HG02571 (cell line): ENCODE data around the gene GATA3.
A peak's percentile ranks its signal among the peaks of the same experiment; 100 is the strongest.

Source experiments
- ATAC-seq: cut with Tn5 transposase; IDR thresholded peaks from one replicate; pipeline ENCODE4 v1.9.1; 2021; ENCODE audit warnings: mild to moderate bottlenecking, moderate library complexity; ENCODE audit not compliant: unreplicated experiment

The GATA3 gene

DNA sequence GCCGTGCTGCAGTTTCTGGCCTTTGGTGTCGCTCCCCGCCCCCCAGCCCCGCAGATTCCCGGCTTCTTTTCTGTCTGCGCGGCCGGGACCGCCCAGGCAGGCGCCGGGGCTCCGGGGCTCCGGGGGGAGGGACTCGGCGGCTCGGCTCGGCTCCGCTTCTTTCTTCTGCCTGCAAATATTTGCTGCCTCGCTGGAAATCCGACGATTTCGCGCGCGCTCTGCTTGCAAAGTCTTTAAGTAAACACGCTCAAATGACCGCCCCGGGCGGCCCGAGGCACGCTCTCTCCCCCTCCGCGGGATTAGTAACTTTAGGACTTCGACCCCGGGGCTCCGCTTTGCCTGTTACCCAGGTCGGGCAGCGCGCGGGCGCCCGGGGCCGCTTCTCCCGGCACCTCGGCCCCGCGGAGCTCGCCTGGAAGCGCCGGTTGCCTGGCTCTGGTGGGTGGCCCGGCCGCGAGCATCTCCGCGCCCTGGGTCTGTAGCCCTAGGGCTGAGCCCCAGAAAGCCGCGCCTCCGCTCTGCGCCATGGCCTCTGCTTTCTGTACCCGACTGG is 3.9 kb upstream of the GATA3 start:
- ATAC-seq, result no peak

DNA sequence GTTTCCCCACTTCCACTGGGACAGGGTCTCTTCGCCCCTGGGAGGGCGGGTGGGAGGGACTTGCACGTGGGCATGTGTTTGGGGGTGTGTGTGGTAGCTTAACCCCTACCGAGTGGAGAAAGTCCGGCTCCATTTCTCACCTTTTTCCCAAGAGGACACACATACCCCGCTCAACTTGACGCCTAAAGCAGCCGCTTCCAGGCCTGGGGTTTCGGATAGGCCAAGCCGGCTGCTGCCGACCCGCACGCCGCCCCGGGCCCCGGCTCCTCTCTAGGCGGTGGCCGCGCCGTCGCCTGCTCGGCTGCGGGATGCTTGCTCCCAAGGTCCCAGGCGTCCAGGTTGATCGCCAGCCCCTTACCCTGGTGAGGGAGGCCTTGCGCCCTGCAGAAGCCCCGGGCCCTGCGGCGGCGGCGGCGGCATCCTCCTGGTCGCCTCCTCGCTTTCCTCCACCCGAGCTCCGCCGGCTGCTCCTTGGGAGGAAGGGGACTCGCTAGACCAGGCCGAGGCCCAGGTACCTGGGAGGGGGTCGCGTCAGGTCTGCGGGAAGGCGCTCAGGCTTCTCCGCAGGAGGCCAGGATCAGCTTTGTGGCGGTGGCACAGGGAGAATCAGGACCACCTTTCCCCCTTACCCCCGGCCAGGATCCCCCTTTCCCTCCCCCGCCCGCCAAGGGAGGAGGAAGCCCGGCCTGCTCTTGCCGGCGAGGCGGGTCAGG is 3.2 kb upstream of the GATA3 start:
- ATAC-seq, result no peak

DNA sequence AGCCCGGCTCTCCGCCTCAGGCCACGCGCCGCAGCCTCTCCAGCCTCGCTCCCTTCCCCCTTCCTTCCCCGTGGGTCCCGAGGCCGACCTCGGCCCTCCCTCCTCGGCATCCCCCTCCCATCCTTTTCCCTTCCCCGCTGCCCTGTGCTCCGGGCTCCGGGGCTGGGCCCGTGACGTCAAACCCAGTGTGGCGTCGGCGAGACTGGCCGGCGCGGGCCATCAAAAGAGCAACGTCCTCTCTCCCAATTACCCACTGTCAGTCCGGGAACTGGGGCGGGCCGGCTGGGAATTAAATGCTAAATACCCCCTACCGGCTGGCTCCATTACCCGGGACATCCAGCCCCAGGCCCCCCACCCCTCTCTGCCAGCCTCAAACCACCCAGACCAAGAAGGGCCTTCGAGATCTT is 2.6 kb upstream of the GATA3 start:
- ATAC-seq, result no peak

DNA sequence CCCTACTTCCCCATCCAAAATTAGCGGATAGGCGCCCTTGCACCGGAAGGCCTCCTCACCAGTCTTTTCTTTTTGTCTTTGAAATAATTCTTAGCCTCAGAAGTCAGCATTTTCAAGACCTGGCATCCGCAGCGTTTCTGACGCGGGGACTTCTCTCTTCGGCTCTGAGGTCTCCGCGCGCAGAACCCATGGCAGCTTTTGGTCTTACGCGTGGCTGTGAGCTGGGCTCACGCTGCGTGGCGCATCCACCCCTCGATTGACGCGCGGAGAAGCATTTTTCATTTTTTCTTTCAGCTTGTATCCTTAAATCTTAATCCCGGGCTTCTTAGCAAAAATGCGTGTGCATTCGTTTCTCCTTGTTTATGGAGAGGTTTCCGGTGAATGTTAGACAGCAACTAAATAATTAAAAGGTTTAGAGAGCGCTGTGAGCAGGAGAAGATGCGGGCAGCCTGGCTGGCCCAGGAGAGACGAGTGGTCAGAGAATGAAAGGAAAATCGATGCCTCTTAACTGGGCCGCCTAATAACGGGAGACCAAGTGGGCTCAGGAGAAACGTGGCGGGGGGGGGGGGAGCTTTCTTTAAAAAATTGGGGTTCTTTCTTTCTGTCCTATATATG is 2.0 kb upstream of the GATA3 start:
- ATAC-seq, result no peak

DNA sequence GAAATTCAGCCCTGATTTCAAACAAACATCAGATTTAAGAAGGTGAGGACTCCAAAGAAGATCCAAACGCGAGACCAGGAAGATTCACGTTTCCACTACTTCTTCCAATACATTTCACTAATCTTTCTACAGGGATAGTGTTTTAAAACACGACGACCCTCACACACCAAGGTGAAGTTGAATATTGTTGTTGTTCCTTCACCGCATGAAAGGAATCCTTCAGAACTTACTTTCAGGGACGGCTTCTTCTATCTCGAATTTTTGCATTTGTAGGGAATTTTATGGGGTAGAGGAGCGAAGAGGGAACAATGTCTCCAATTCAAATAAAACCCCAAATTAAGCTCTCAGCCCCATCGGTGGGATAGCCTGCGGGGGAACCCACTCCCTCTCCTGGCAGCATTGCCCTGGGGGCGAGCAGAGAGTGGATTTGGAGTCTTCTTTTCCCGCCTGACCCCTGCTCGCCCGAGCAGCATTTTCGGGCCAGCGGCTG is 1.5 kb upstream of the GATA3 start:
- ATAC-seq, result no peak

DNA sequence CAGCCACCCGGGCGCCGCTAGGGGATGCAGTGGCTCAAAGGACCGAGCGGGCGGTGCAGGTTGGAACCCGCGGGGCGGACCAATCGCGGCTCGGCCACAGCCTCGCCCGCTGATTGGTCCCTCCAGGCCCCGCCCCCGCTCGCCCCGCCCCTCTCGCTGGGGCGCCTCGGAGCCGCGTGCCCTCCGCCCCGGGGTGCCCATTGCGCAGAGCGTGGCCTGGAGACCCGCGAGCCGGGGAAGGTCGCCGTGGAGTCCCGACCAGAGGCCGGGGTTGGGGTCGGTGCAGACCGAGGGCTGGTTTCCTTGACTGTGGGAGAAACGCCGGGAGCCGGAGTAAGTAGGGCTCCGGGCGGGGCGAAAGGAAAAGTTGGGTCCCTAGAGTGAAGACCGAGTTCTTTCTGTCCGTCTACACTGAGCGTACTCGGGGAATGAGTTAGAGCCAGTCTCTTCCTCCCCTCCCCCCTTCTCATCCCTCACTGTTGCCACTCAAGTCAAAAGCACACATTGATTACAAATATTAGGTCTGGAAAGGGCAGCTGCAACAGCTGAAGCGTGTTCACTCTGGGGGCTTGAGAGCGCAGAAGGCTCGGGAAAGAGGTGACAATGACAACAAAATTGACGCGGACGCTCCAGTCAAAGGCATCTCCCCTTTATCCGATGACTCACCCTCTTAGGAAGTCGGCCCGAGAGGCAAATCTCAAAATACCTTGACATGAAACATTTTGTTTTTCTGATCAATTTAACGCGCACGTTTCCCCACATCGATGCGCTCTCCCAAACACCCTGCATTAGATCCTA is 843 bp upstream of the GATA3 start:
- ATAC-seq, result peak; percentile 50

DNA sequence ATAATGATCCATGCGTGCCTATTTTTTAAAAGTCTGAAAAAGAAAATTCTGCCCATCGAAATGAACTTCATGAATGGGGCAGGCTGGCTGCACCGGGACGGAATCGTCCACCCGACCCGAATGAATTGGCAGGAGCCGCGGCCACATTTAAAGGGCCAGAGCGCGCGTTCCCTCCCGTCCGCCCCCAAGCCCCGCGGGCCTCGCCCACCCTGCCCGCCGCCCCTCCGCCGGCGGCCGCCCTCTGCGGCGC is 319 bp upstream of the GATA3 start:
- ATAC-seq, result peak; percentile 16

DNA sequence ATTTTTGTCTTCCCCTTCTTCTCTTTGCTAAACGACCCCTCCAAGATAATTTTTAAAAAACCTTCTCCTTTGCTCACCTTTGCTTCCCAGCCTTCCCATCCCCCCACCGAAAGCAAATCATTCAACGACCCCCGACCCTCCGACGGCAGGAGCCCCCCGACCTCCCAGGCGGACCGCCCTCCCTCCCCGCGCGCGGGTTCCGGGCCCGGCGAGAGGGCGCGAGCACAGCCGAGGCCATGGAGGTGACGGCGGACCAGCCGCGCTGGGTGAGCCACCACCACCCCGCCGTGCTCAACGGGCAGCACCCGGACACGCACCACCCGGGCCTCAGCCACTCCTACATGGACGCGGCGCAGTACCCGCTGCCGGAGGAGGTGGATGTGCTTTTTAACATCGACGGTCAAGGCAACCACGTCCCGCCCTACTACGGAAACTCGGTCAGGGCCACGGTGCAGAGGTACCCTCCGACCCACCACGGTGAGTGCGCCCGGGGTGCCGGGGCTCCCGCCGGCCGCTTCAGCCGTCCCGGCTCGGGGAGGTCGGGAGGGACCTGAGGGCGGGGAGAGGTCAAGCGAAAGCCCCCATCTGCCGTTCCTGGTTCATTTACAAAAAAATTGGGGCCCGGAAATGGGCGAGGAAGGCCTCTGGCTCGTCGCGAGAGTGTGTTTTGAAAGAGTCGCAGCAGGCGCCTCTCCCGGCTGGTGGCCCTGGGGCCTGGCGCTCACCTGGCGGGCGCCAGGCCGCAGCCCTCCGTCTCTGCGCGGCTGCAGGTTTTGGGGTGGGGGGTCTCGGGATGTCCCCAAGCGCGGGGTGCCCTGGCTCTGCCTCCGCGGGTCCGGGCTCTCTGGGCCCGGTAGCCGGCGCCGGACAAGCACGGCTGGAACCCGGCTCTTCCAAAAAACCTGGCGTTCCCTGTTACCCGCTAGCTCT is 1.2 kb downstream of the GATA3 start:
- ATAC-seq, result no peak

DNA sequence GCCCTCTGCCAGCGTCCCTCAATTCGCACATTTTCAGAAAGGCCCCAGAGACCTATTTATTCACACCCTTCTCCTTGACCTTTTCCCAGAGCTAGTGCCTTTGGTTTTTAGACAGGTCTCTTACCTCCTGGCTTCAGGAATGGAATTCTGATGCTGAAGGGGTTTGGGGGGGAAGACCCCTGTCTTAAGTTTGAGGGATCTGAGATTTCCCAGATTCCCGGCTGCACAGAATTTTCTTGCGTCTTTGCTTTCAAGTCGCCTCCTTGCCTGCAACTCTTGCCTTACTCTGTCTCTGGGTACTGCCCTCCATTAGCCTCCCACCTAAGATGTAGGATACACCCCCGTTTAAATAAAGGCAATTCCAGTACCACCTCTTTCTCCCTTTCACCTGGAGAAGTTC is 1.9 kb downstream of the GATA3 start:
- ATAC-seq, result no peak

DNA sequence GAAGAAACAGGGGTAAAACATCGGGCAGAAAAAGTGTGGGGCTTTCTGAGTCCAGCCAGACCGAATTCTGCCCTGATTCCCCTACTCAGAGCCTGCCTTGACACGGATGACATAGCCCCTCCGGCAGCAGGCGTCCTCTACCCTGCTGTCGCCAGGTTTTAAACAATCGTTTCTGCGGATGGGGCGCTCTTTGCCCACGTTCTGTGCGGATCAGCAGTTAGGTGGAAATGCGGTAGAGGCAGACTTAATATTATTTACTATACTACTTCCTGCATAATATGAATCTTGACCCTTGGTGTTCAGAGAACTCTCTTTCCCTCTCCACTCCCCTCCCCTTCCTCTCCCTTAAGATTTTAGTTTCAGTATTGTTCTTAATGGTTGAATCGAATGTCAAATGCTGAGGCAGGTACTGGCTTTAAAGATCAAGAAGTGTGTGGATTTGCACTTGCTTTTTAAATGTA is 2.4 kb downstream of the GATA3 start:
- ATAC-seq, result no peak

DNA sequence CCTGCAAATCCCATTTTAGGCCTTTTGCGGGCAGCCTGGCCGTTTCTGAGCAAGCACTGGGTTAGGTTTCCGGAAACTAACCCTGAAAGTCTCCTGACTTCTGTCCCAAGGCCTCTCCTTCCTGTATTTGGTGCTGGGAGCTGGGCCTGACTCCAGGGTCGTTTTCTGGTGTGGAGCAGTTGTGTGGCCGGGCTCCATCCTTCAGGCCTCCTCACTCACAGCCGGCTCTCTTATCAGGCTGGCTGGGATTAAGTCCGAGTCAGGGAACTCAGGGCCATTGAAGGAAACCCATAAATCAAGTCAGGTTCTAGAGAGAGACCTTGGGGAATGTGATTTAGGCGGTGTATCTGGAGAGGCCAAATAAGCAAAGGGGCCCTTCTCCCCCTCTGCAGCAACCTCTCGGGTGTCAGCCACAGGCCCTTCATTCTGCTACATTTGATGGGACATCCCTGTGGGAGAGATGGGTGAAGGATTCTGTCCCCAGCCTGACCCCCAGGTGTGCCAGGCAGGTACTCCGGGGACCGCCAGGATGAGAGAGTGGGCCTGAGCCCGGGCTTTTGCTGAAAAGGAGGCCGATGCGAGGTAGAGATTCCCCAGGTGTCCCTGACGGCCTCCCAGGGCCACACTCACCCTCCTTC is 3.3 kb downstream of the GATA3 start:
- ATAC-seq, result no peak

DNA sequence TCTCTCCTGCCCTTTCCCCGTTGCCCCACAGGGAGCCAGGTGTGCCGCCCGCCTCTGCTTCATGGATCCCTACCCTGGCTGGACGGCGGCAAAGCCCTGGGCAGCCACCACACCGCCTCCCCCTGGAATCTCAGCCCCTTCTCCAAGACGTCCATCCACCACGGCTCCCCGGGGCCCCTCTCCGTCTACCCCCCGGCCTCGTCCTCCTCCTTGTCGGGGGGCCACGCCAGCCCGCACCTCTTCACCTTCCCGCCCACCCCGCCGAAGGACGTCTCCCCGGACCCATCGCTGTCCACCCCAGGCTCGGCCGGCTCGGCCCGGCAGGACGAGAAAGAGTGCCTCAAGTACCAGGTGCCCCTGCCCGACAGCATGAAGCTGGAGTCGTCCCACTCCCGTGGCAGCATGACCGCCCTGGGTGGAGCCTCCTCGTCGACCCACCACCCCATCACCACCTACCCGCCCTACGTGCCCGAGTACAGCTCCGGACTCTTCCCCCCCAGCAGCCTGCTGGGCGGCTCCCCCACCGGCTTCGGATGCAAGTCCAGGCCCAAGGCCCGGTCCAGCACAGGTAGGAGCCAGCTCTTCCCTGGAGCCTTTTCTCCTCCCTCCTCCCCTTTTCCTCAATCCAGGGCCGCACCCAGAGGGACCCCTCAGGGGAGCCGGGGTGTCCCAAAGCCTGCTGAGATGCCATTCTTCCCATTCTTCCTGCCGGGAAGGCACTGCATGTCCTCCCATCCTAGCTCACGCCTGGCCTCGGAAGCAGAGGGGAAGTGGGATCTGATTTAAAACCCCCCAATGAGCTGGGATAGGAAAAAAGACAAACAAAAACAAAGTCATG is 4.0 kb downstream of the GATA3 start:
- no peak for ATAC-seq

DNA sequence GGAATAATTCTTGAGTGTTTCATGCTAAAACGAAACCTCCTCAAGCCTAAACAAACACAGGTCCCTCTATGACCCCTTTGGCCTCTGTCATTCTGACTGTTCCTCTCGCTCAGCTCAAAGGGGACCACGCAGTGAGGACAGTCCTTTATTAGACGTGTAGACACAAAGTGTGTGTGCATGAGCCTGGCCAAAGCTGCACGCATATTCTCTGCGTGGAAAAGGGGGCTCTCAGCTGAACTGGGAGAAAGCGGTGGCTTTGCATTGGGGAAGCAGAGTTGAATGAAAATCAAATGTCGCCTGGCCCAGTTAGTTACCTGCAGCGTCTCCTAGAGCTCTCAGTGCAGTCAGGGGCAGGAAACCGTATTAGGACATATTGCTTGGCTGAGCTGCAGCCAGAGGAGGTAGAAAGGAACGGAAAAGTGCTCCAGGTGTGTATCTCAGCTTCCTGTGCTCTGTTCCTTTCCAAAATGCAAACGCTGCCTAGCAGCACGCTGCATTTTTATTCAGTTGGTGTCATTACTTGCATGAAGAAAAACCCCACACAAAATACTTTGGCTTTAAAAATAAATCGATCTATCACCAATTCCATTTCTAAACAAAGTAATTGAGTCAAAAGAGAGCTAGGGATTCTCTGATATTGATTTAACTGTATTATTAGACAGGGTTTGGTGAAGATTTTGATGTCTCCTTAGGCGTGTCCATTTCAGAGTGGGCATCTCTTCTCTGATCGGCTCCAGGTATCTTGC is 4.9 kb downstream of the GATA3 start:
- no peak for ATAC-seq

DNA sequence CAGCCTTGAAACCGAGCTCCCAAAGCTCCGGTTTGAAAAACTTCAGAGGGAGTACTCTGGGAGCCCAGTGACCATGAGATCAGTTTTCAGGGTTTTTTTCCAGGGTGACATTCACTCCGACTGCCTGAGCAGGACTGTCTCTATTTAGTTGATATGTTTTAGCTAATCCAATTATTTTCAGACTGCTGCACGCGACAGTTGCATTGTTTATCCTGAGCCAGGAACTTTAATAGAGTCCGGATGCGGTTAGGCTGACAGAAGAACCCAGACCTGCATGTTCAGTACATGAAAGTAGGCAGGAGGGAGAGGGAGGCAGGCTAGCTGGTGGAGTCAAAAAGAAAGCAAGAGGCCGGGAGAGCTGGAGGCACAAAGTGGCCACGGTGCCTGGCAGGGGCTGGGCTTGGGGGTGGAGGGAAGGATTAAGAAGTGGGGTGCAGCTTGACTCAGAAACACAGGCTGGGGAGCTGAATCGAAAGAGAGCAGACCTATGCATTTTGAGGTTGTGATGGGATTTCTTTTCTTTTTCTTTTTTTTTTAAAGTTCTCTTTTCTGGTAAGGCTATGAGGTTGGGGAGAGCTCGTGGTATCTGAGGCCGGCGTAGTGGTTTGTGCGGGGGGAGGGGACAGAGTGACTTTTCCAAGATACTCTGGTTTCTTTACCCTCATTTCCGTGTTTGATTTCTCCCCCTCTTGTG is 5.7 kb downstream of the GATA3 start:
- peak; percentile 28 for ATAC-seq

DNA sequence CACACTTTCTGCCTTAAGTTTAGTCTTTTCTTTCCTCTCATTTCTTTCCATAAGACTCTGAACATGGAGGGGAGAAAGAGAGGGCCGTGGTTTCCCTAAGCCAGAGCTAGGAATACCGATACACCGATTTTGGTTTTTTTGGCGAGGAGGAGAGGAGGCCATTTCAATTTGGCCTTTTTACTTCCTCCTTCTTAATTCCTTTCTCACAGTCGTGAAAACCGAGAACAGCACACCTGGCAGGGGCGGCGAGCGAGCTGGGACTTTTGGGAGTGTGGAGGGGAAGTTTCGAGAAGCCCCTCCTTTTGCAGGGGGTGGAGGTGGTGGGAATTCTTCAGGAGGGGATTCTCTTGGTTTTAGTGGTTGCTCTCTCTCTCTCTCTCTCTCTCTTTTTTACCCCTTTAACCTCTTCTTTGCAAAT is 6.2 kb downstream of the GATA3 start:
- ATAC-seq, result no peak

DNA sequence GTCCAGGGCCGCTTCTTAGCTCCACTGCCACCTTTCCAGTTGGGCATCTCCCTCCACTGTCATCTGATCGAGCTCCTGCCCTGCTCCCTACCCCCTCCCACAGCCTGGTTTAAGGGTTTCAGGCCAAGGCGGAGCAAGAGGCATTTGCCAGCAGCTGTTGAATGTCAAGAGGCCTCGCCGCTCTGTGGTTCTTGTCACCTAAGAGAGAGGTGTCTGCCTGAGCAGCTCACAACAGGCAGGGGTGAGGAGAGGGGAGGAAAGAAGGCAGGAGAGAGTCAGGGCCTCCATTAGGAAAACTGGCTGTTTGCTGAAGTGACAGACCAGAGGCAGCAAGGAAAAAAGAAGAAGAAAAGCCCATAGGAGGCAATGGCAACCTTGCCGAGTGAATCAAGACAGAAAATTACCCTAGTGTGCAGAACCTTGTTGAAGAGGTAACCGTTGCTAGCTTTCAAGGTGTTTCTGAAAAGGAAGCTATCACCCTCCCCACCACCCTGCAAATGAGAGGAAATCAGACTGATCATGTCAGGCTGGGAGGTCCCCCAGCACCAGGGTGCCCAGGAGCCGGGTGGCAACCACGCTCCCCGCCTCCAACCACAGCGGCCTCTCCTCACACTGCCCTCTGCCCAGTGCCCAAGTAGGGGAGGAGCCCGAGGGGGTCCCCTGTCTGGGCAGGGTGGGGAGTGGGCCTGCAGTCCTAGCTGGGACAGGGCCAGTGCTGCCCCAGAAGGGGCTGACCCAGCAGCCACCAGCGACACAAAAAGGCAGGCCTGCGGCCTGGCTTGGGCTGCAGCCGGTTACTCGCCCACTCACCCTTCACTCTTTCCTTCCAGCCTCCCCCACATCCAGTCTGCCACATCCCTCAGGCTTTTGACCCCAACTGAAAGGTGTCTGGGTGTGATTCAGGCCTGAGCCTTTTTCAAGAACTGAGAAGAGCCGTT is 7.1 kb downstream of the GATA3 start:
- no peak for ATAC-seq
